GM10847 (cell line): Measurements from ENCODE around the gene EFR3B.

Source experiments
- POLR2A ChIP-seq: IDR thresholded peaks from 2 replicates; pipeline ENCODE4 v1.6.1; 2011; ENCODE audit not compliant: insufficient read length; ENCODE audit errors: extremely low read depth

EFR3B gene

GRCh38 chr2:25145803-25146202, 103.9 kb downstream of the EFR3B start:
- TF ChIP-seq POLR2A: no peak

- no peak for TF ChIP-seq POLR2A
These were observed 105.0 kb downstream of the EFR3B start for GRCh38 chr2:25146896-25147295.

- TF ChIP-seq POLR2A: no peak
These were observed 107.8 kb downstream of the EFR3B start for GRCh38 chr2:25149646-25150045.

GRCh38 chr2:25151718-25152117, 109.8 kb downstream of the EFR3B start:
- no peak for TF ChIP-seq POLR2A

GRCh38 chr2:25155401-25155800, 113.5 kb downstream of the EFR3B start:
- TF ChIP-seq POLR2A: no peak

GRCh38 chr2:25158096-25158852, 116.4 kb downstream of the EFR3B start:
- no peak for TF ChIP-seq POLR2A

- no peak for TF ChIP-seq POLR2A
These were observed 118.1 kb downstream of the EFR3B start for GRCh38 chr2:25159949-25160348.

GRCh38 chr2:25160376-25160775, 118.5 kb downstream of the EFR3B start:
- no peak for TF ChIP-seq POLR2A

GRCh38 chr2:25161055-25161781, 119.3 kb downstream of the EFR3B start:
- peak; percentile 41 for TF ChIP-seq POLR2A

- TF ChIP-seq POLR2A: no peak
These were observed 122.7 kb downstream of the EFR3B start for GRCh38 chr2:25164561-25164960.

GRCh38 chr2:25165992-25166875, 124.4 kb downstream of the EFR3B start:
- no peak for TF ChIP-seq POLR2A

GRCh38 chr2:25168256-25169072, 126.6 kb downstream of the EFR3B start, which contains the start of gene POMC:
TSS of gene POMC (minus strand) at chr2:25168580. CDS start at chr2:25164772, 3,808 bp downstream.
- no peak for TF ChIP-seq POLR2A

- no peak for TF ChIP-seq POLR2A
These were observed 127.2 kb downstream of the EFR3B start for GRCh38 chr2:25169073-25169470.

GRCh38 chr2:25170888-25171287, 129.0 kb downstream of the EFR3B start:
- TF ChIP-seq POLR2A: no peak

GRCh38 chr2:25173719-25174118, 131.8 kb downstream of the EFR3B start:
- TF ChIP-seq POLR2A: no peak
